H1 (cell line): ENCODE data around the gene CFAP97D1. TPM values are rescaled to one million over a fixed set of nuclear protein-coding genes. Genes with fewer than 3 reads are reported as not detected.
A peak's percentile ranks its signal among the peaks of the same experiment; 100 is the strongest.

Experiments used
- CTCF ChIA-PET: fragments of 300-600 bp; sonication (Branson Sonifier 250); formaldehyde crosslinking; loops from one replicate; lab custom pipeline; 2021; ENCODE audit not compliant: partially characterized antibody; lab: Charles Lee
- POLR2A ChIA-PET: fragments of 300-600 bp; sonication (Branson Sonifier 250); formaldehyde crosslinking; loops from one replicate; lab custom pipeline; 2021; ENCODE audit warnings: inconsistent platforms; ENCODE audit not compliant: partially characterized antibody; lab: Charles Lee
- DNase-seq, 2 experiments: peaks; one replicate each; pipeline versions ENCODE4 v3.0.0 to v3.0.0-alpha.2; 2010 to 2022; ENCODE audit warnings: low spot score in 2 of 2, low read depth in 1 of 2, mixed read lengths in 1 of 2
- FAIRE-seq: peaks from 2 replicates; lab custom pipeline; 2011; peaks lifted over from hg19 to GRCh38; lab: Jason Lieb, UNC
- H2AFZ ChIP-seq: 2 replicates; pipeline ENCODE4 v1.8.1; 2012; ENCODE audit warnings: low read length, inconsistent platforms
- H2AK5ac ChIP-seq: 2 replicates; pipeline ENCODE4 v1.6.1; 2013; ENCODE audit warnings: low read depth, low read length
- H2BK120ac ChIP-seq: replicated peaks from 2 replicates; pipeline ENCODE3; 2013; ENCODE audit warnings: low read depth, low read length, inconsistent platforms
- H2BK12ac ChIP-seq: 2 replicates; pipeline ENCODE4 v1.6.1; 2013; ENCODE audit warnings: low read depth, low read length
- H2BK15ac ChIP-seq: 2 replicates; pipeline ENCODE4 v1.6.1; 2013; ENCODE audit warnings: low read length
- H2BK20ac ChIP-seq: 2 replicates; pipeline ENCODE4 v1.6.1; 2013; ENCODE audit warnings: low read length
- H2BK5ac ChIP-seq: 2 replicates; pipeline ENCODE4 v1.6.1; 2013; ENCODE audit warnings: low read depth, low read length
- H3K14ac ChIP-seq: 2 replicates; pipeline ENCODE4 v1.6.1; 2013; ENCODE audit warnings: inconsistent platforms; ENCODE audit not compliant: insufficient read length
- H3K18ac ChIP-seq: 2 replicates; pipeline ENCODE4 v1.6.1; 2013; ENCODE audit warnings: low read length; ENCODE audit errors: extremely low read depth
- H3K23ac ChIP-seq: 2 replicates; pipeline ENCODE4 v1.6.1; 2013; ENCODE audit warnings: inconsistent platforms; ENCODE audit not compliant: insufficient read length
- H3K23me2 ChIP-seq: 2 replicates; pipeline ENCODE4 v1.6.1; 2013; ENCODE audit warnings: low read depth, low read length
- H3K27ac ChIP-seq: 2 replicates; pipeline ENCODE4 v1.6.1; 2011; ENCODE audit warnings: low read depth, low read length, inconsistent platforms
- H3K27me3 ChIP-seq, 4 experiments: replicated peaks in 1 of 4; 1 replicate in 1 of 4; 2 replicates in 3 of 4; pipeline versions ENCODE4 v1.6.1 to v1.8.1; 2011 to 2013; ENCODE audit warnings: low read length in 3 of 4, mild to moderate bottlenecking in 3 of 4, inconsistent platforms in 2 of 4, mixed read lengths in 2 of 4, moderate library complexity in 1 of 4; ENCODE audit not compliant: control insufficient read depth in 3 of 4, insufficient read depth in 3 of 4; ENCODE audit errors: extremely low read depth in 1 of 4
- H3K36me3 ChIP-seq, 4 experiments: 2 replicates each; pipeline versions ENCODE4 v1.6.1 to v1.8.1; 2011 to 2013; ENCODE audit warnings: mild to moderate bottlenecking in 4 of 4, low read length in 3 of 4, moderate library complexity in 2 of 4, control low read depth in 1 of 4, inconsistent platforms in 1 of 4; ENCODE audit not compliant: insufficient read depth in 4 of 4, control insufficient read depth in 2 of 4
- H3K4ac ChIP-seq: replicated peaks from 2 replicates; pipeline ENCODE3; 2013; ENCODE audit warnings: low read length, low read depth, mixed read lengths, inconsistent platforms; ENCODE audit not compliant: insufficient read length
- H3K4me1 ChIP-seq, 4 experiments: replicated peaks in 1 of 4; 1 replicate in 1 of 4; 2 replicates in 3 of 4; pipeline versions ENCODE4 v1.6.1 to v1.8.1; 2011 to 2013; ENCODE audit warnings: low read length in 3 of 4, inconsistent platforms in 2 of 4, mixed read lengths in 1 of 4; ENCODE audit not compliant: insufficient read depth in 4 of 4, control insufficient read depth in 3 of 4
- H3K4me2 ChIP-seq, 2 experiments: 2 replicates each; pipeline versions ENCODE4 v1.6.1 to v1.8.1; 2011 to 2013; ENCODE audit warnings: low read depth in 2 of 2, low read length in 2 of 2, control low read depth in 1 of 2, inconsistent platforms in 1 of 2, mild to moderate bottlenecking in 1 of 2; ENCODE audit not compliant: insufficient read depth in 1 of 2
- H3K4me3 ChIP-seq, 4 experiments: fragments of 200-600, 300-600 bp in 1 of 4; sonication (generic), shearing (Covaris generic), sonication (Bioruptor Twin) in 1 of 4; 2 replicates each; pipeline versions ENCODE4 v1.5.1 to v1.8.1; 2011 to 2016; ENCODE audit warnings: low read length in 4 of 4, low read depth in 3 of 4, control low read depth in 2 of 4, inconsistent platforms in 2 of 4, mild to moderate bottlenecking in 2 of 4, mixed read lengths in 1 of 4, moderate library complexity in 1 of 4; ENCODE audit not compliant: insufficient read depth in 2 of 4; ENCODE audit errors: extremely low read depth in 1 of 4
- H3K56ac ChIP-seq: replicated peaks from 2 replicates; pipeline ENCODE3; 2013; ENCODE audit warnings: low read depth, mild to moderate bottlenecking, mixed read lengths, low read length, inconsistent platforms; ENCODE audit not compliant: insufficient read length
- H3K79me1 ChIP-seq: 2 replicates; pipeline ENCODE4 v1.6.1; 2013; ENCODE audit warnings: low read depth, low read length, control low read depth
- H3K79me2 ChIP-seq, 2 experiments: 2 replicates each; pipeline versions ENCODE4 v1.6.1 to v1.8.1; 2012 to 2013; ENCODE audit warnings: low read length in 2 of 2, mild to moderate bottlenecking in 2 of 2, inconsistent platforms in 1 of 2; ENCODE audit not compliant: insufficient read depth in 2 of 2, control insufficient read depth in 1 of 2
- H3K9ac ChIP-seq, 4 experiments: replicated peaks in 1 of 4; 1 replicate in 1 of 4; 2 replicates in 3 of 4; pipeline versions ENCODE4 v1.6.1 to v1.8.1; 2011 to 2013; ENCODE audit warnings: low read depth in 3 of 4, low read length in 3 of 4, control low read depth in 2 of 4, mild to moderate bottlenecking in 2 of 4, moderate library complexity in 2 of 4, inconsistent platforms in 1 of 4; ENCODE audit errors: extremely low read depth in 1 of 4
- H3K9me3 ChIP-seq, 2 experiments: 2 replicates each; pipeline versions ENCODE4 v1.6.1 to v1.8.1; 2012 to 2013; ENCODE audit warnings: mild to moderate bottlenecking in 2 of 2, moderate library complexity in 2 of 2, control low read depth in 1 of 2, inconsistent platforms in 1 of 2, low read depth in 1 of 2, low read length in 1 of 2, mixed read lengths in 1 of 2; ENCODE audit not compliant: insufficient read depth in 2 of 2
- H4K20me1 ChIP-seq, 2 experiments: replicated peaks in 1 of 2; 2 replicates each; pipeline versions ENCODE3 to v1.8.1; 2011 to 2013; ENCODE audit warnings: inconsistent platforms in 2 of 2, low read length in 2 of 2, mild to moderate bottlenecking in 1 of 2; ENCODE audit not compliant: insufficient read depth in 2 of 2, control insufficient read depth in 1 of 2
- H4K5ac ChIP-seq: 2 replicates; pipeline ENCODE4 v1.6.1; 2013; ENCODE audit warnings: low read length, low read depth, mixed read lengths, inconsistent platforms; ENCODE audit not compliant: insufficient read length
- H4K8ac ChIP-seq: 2 replicates; pipeline ENCODE4 v1.8.0; 2013; ENCODE audit warnings: mild to moderate bottlenecking, moderate library complexity, low read length, inconsistent platforms; ENCODE audit not compliant: insufficient read depth; ENCODE audit errors: extremely low read depth
- H4K91ac ChIP-seq: replicated peaks from 2 replicates; pipeline ENCODE3; 2013; ENCODE audit warnings: low read length, mixed read lengths, inconsistent platforms; ENCODE audit not compliant: insufficient read length
- CHD1 ChIP-seq: IDR thresholded peaks from 2 replicates; pipeline ENCODE4 v1.6.1; 2012; ENCODE audit warnings: low read depth, low read length, improper control_type of control experiment
- EP300 ChIP-seq, 2 experiments: IDR thresholded peaks; 1 replicate in 1 of 2; 2 replicates in 1 of 2; pipeline ENCODE4 v1.6.1; 2011 to 2012; ENCODE audit warnings: low read depth in 2 of 2, low read length in 2 of 2, mild to moderate bottlenecking in 2 of 2, borderline replicate concordance in 1 of 2, inconsistent platforms in 1 of 2, moderate library complexity in 1 of 2
- HDAC2 ChIP-seq, 2 experiments: fragments of 300-600 bp in 1 of 2; sonication (generic) in 1 of 2; IDR thresholded peaks; 2 replicates each; pipeline ENCODE4 v1.6.1; 2011 to 2012; ENCODE audit warnings: low read depth in 2 of 2, low read length in 2 of 2, mild to moderate bottlenecking in 2 of 2, moderate library complexity in 2 of 2, borderline replicate concordance in 1 of 2, inconsistent platforms in 1 of 2
- SIX5 ChIP-seq: IDR thresholded peaks from 2 replicates; pipeline ENCODE4 v1.6.1; 2011; ENCODE audit warnings: mild to moderate bottlenecking, low read depth, low read length
- ZNF274 ChIP-seq: IDR thresholded peaks from 2 replicates; pipeline ENCODE4 v1.7.0; 2012; ENCODE audit warnings: low read length, borderline replicate concordance; ENCODE audit errors: extremely low read depth
- WGBS, 2 experiments: shearing (Covaris generic) in 1 of 2; methylation state at CpG; one replicate each; pipeline versions ENCODE4 v1.1.6 to v1.1.7; 2013 to 2015; ENCODE audit warnings: low lambda C conversion rate in 2 of 2, mixed read lengths in 2 of 2, inconsistent platforms in 1 of 2, low coverage in 1 of 2, missing lambda C conversion rate in 1 of 2; ENCODE audit not compliant: insufficient replicate concordance in 2 of 2, insufficient coverage in 1 of 2, insufficient read length in 1 of 2; ENCODE audit errors: extremely low coverage in 1 of 2, missing lambda C conversion rate in 1 of 2; 5-methylcytosine and 5-hydroxymethylcytosine counted together
- polyA plus RNA-seq, 7 experiments: library from polyadenylated mRNA; depleted of rRNA in 3 of 7; stranded (reverse) in 5 of 7; unstranded in 2 of 7; fragments of >200 nt in 5 of 7; fragments of 200-250 nt in 2 of 7; gene quantifications; 1 replicate in 5 of 7; 2 replicates in 1 of 7; 4 replicates in 1 of 7; pipeline versions ENCODE4 v1.2.1 to v1.2.3, GENCODE V29; 2011 to 2013; ENCODE audit warnings: missing spikeins in 2 of 7, mixed read lengths in 2 of 7
- total RNA-seq: library from RNA; stranded (reverse); fragmentation: NEBNext Ultra II Directional; extraction: Animal tissue kit (Norgen Biotek cat#: 25700); gene quantifications from 2 replicates; pipeline ENCODE4 v1.2.1, GENCODE V29; 2021
- TF ChIP-seq, protein P1 (sequence below): IDR thresholded peaks from 2 replicates; pipeline ENCODE4 v1.6.1; 2011; ENCODE audit warnings: low read length, improper control_type of control experiment
- TF ChIP-seq, protein P2 (sequence below), 3 experiments: IDR thresholded peaks; 1 replicate in 2 of 3; 2 replicates in 1 of 3; pipeline versions ENCODE4 v1.5.1 to v1.6.1; 2011; ENCODE audit warnings: low read length in 3 of 3, mild to moderate bottlenecking in 3 of 3, inconsistent platforms in 2 of 3, low read depth in 1 of 3, moderate library complexity in 1 of 3; ENCODE audit not compliant: insufficient read depth in 1 of 3; ENCODE audit errors: control extremely low read depth in 1 of 3

CFAP97D1 gene
- total and polyA plus RNA-seq, 2 of the 8 experiments (the other 6 are each of a cell fraction or from before 2014, with no cell fraction given): 0.02 to 0.07 TPM

DNA sequence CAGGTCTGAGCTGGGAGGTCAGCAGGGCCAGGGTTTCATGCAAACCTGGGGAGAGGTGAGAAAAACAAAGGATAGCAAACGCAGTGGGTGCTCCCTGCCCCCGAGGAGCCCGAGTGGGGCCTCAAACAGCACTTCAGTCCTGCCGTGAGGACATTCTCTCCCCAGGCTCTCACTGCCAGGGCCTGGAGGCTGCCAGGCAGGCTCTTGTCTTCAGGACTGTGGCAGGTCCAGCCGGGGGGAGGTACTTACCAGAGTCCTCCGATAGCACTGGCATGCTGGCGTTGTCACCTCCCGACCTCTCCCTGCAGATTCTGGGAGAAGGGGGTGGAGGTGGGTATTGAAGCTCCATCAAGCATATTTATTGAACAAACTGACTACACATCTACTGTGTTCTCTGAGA lies 51.4 kb downstream of the CFAP97D1 start:
- Histone ChIP-seq H4K20me1 (peaks cover 0 to 2% of the 10 kb centered on the region in 2 experiments), H3K14ac (no peak overlapping the region), H3K79me1 (no peaks in the 10 kb centered on the region), H3K18ac (no peak overlapping the region), H2BK12ac (no peak overlapping the region), H4K91ac (no peak overlapping the region), H2BK120ac (no peak overlapping the region), H2AFZ (no peak overlapping the region), H3K36me3 (peaks cover 0 to 4% (median 0%) of the 10 kb centered on the region in 4 experiments; a peak in 1 of 8 replicates), H3K79me2 (no peaks in the 10 kb centered on the region), H3K56ac (no peak overlapping the region), H3K27me3 (peaks cover 0 to 15% (median 13%) of the 10 kb centered on the region in 4 experiments; a peak in 6 of 7 replicates), H3K4me1 (peaks cover 0 to 11% (median 6%) of the 10 kb centered on the region in 4 experiments; a peak in 5 of 7 replicates), H3K23ac (no peak overlapping the region), H2BK20ac (no peak overlapping the region), H3K9me3 (peaks cover 0 to 4% of the 10 kb centered on the region in 2 experiments; a peak in 2 of 4 replicates), H3K23me2 (peaks cover 10% of the 10 kb centered on the region; the same call in 1 of the 2 replicates), H4K8ac (no peak overlapping the region), H3K27ac (no peak overlapping the region), H3K9ac (no peak overlapping the region), H3K4me3 (no peak overlapping the region), H2BK15ac (no peak overlapping the region), H4K5ac (no peak overlapping the region), H3K4me2 (peak overlapping the region; percentile 80 to 95; a peak in 1 of 4 replicates), H3K4ac (no peak overlapping the region), H2BK5ac (no peak overlapping the region), H2AK5ac (no peak overlapping the region)
- WGBS, 2 experiments: 92% methylated on average over 6 of the region's 8 CpGs; no CpG with 5 or more reads in 1 of the 2 experiments
- no peak for DNase-seq
- no peak for FAIRE-seq
- ChIA-PET CTCF (interaction anchor here (0.6 to 2.2 kb wide), 4 partner anchors 11 to 815 kb away, joined by 3 to 10 read pairs (median 4); partner anchors contain the start of gene CD300LG), POLR2A (interaction anchor here (1.4 kb wide), 1 partner anchor 28 kb away, joined by 5 read pairs; no protein-coding TSS in a partner anchor)
- TF ChIP-seq ZNF274: no peak
- TF ChIP-seq, protein P1, sequence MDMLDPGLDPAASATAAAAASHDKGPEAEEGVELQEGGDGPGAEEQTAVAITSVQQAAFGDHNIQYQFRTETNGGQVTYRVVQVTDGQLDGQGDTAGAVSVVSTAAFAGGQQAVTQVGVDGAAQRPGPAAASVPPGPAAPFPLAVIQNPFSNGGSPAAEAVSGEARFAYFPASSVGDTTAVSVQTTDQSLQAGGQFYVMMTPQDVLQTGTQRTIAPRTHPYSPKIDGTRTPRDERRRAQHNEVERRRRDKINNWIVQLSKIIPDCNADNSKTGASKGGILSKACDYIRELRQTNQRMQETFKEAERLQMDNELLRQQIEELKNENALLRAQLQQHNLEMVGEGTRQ: no peak
- TF ChIP-seq CHD1: no peak
- TF ChIP-seq, protein P2, sequence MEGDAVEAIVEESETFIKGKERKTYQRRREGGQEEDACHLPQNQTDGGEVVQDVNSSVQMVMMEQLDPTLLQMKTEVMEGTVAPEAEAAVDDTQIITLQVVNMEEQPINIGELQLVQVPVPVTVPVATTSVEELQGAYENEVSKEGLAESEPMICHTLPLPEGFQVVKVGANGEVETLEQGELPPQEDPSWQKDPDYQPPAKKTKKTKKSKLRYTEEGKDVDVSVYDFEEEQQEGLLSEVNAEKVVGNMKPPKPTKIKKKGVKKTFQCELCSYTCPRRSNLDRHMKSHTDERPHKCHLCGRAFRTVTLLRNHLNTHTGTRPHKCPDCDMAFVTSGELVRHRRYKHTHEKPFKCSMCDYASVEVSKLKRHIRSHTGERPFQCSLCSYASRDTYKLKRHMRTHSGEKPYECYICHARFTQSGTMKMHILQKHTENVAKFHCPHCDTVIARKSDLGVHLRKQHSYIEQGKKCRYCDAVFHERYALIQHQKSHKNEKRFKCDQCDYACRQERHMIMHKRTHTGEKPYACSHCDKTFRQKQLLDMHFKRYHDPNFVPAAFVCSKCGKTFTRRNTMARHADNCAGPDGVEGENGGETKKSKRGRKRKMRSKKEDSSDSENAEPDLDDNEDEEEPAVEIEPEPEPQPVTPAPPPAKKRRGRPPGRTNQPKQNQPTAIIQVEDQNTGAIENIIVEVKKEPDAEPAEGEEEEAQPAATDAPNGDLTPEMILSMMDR (IDR thresholded peaks at IDR 0.05; ENCODE audit: control extremely low read depth in 1 of 3, insufficient read depth in 1 of 3, low read depth in 1 of 3, low read length in 3 of 3): no peak
- no peak for TF ChIP-seq SIX5
- no peak for TF ChIP-seq EP300 (IDR thresholded peaks at IDR 0.05; ENCODE audit: borderline replicate concordance in 1 of 2, low read depth in 2 of 2, low read length in 2 of 2)
- no peak for TF ChIP-seq HDAC2 (IDR thresholded peaks at IDR 0.05; ENCODE audit: borderline replicate concordance in 1 of 2, low read depth in 2 of 2, low read length in 2 of 2)
